WTC11 (cell line): Measurements from ENCODE around the gene STK39. TPM values are rescaled to one million over a fixed set of nuclear protein-coding genes. Genes with fewer than 3 reads are reported as not detected.

Experiments
- ATAC-seq: fragments of 200-7000 bp; cut with Tn5 transposase; 2 replicates; pipeline ENCODE4 v1.10.0; 2021; ENCODE audit warnings: mild to moderate bottlenecking, moderate library complexity
- CTCF ChIA-PET: fragments of 300-600 bp; sonication (Branson Sonifier 250); formaldehyde crosslinking; loops from one replicate; lab custom pipeline; 2021; ENCODE audit warnings: antibody characterized with exemption; lab: Charles Lee
- POLR2A ChIA-PET: fragments of 350-600 bp; sonication (Branson Sonifier 250); formaldehyde crosslinking; loops from one replicate; lab custom pipeline; 2021; ENCODE audit warnings: antibody characterized with exemption; lab: Charles Lee
- DNase-seq: peaks from one replicate; pipeline ENCODE4 v3.0.0; 2021; ENCODE audit warnings: low spot score
- H3K27ac Mint-ChIP-seq: 2 replicates; pipeline ENCODE4 v1.8.0; 2021; ENCODE audit warnings: mixed read lengths
- H3K27me3 Mint-ChIP-seq: 2 replicates; pipeline ENCODE4 v1.8.0; 2021; ENCODE audit warnings: low read depth, mild to moderate bottlenecking, moderate library complexity, mixed read lengths
- H3K36me3 Mint-ChIP-seq: 2 replicates; pipeline ENCODE4 v1.8.0; 2021; ENCODE audit warnings: mixed read lengths
- H3K4me1 Mint-ChIP-seq: 2 replicates; pipeline ENCODE4 v1.8.0; 2022; ENCODE audit warnings: mixed read lengths
- H3K4me3 Mint-ChIP-seq: 2 replicates; pipeline ENCODE4 v1.8.0; 2021; ENCODE audit warnings: mild to moderate bottlenecking, moderate library complexity, mixed read lengths
- H3K9me3 Mint-ChIP-seq: 2 replicates; pipeline ENCODE4 v1.8.0; 2021; ENCODE audit warnings: mixed read lengths
- AFF4 ChIP-seq: sonication (generic); formaldehyde crosslinking; IDR thresholded peaks from 2 replicates; pipeline ENCODE4 v1.8.1; 2023; ENCODE audit warnings: mild to moderate bottlenecking, missing genetic modification reagents, borderline replicate concordance
- E2F4 ChIP-seq: sonication (generic); formaldehyde crosslinking; IDR thresholded peaks from 2 replicates; pipeline ENCODE4 v1.8.1; 2022; ENCODE audit warnings: low read depth, mild to moderate bottlenecking, moderate library complexity, missing genetic modification reagents, borderline replicate concordance
- EMX1 ChIP-seq: fragments of 250-450 bp; sonication (Bioruptor Pico); IDR thresholded peaks from 2 replicates; pipeline ENCODE4 v1.8.0; 2021; ENCODE audit warnings: mild to moderate bottlenecking
- ERG ChIP-seq: fragments of 250-450 bp; sonication (Bioruptor Pico); IDR thresholded peaks from 2 replicates; pipeline ENCODE4 v1.8.0; 2021; ENCODE audit warnings: mild to moderate bottlenecking
- ESRRA ChIP-seq: sonication (generic); formaldehyde crosslinking; IDR thresholded peaks from 2 replicates; pipeline ENCODE4 v1.8.1; 2022; ENCODE audit warnings: mild to moderate bottlenecking, missing genetic modification reagents, borderline replicate concordance
- ETV6 ChIP-seq: sonication (generic); formaldehyde crosslinking; IDR thresholded peaks from 2 replicates; pipeline ENCODE4 v1.8.1; 2022; ENCODE audit warnings: mild to moderate bottlenecking, missing genetic modification reagents
- FOXK1 ChIP-seq: sonication (generic); formaldehyde crosslinking; IDR thresholded peaks from 2 replicates; pipeline ENCODE4 v1.8.0; 2022; ENCODE audit warnings: mild to moderate bottlenecking, moderate library complexity, missing genetic modification reagents
- JAZF1 ChIP-seq: fragments of 250-450 bp; sonication (Bioruptor Pico); IDR thresholded peaks from 2 replicates; pipeline ENCODE4 v1.9.0; 2021; ENCODE audit warnings: moderate library complexity, mild to moderate bottlenecking, inconsistent platforms
- NFATC4 ChIP-seq: fragments of 250-450 bp; sonication (Bioruptor Pico); IDR thresholded peaks from 2 replicates; pipeline ENCODE4 v1.9.0; 2021; ENCODE audit warnings: mild to moderate bottlenecking
- SP1 ChIP-seq: sonication (generic); formaldehyde crosslinking; conservative IDR thresholded peaks from 2 replicates; pipeline ENCODE4 v1.8.1; 2022; ENCODE audit warnings: missing genetic modification reagents
- TCF7 ChIP-seq: sonication (generic); formaldehyde crosslinking; IDR thresholded peaks from 2 replicates; pipeline ENCODE4 v1.8.0; 2022; ENCODE audit warnings: mild to moderate bottlenecking, low read depth, missing genetic modification reagents, moderate library complexity
- ZNF263 ChIP-seq: sonication (generic); formaldehyde crosslinking; IDR thresholded peaks from 2 replicates; pipeline ENCODE4 v1.8.1; 2022; ENCODE audit warnings: low read depth, mild to moderate bottlenecking, moderate library complexity, missing genetic modification reagents
- ZNF532 ChIP-seq: fragments of 250-450 bp; sonication (Bioruptor Pico); IDR thresholded peaks from 2 replicates; pipeline ENCODE4 v1.9.0; 2021; ENCODE audit warnings: mild to moderate bottlenecking, borderline replicate concordance
- ZSCAN18 ChIP-seq: fragments of 250-450 bp; sonication (Bioruptor Pico); IDR thresholded peaks from 2 replicates; pipeline ENCODE4 v2.1.2; 2022; ENCODE audit warnings: mild to moderate bottlenecking, moderate library complexity
- total RNA-seq: library from RNA; stranded (reverse); gene quantifications from 3 replicates; pipeline ENCODE4 v1.2.3, GENCODE V29; 2021
- TF ChIP-seq, protein P1 (sequence below): sonication (generic); formaldehyde crosslinking; IDR thresholded peaks from 2 replicates; pipeline ENCODE4 v1.8.1; 2022; ENCODE audit warnings: mild to moderate bottlenecking, moderate library complexity, missing genetic modification reagents
- TF ChIP-seq, protein P2 (sequence below): sonication (generic); formaldehyde crosslinking; conservative IDR thresholded peaks from 2 replicates; pipeline ENCODE4 v1.8.1; 2022; ENCODE audit warnings: mild to moderate bottlenecking, missing genetic modification reagents

Gene STK39
- total RNA-seq, 1 experiment from 2014 or later, result 20.5 TPM

DNA sequence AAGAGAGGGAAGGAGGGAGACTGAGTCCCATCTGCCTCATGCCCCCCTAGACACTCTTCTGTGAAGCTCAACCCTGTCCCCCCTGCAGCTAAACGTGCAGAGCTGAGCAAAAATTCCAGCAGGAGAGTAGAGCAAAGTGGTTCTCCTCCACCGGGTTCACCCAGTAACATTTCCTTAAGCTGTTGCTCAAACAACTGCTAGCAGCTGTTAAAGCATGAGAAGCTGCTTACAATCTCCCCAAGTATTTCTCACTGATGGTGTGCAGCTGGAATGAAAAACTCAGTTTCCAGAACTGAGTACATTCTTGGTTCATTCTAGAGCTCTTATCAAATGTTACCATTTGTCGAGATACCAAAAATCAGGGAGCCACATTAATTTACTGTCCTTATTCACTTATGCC, 92.3 kb downstream of the STK39 start (continued):
- TF ChIP-seq ZNF532 (CRISPR knock-in tag) (no peak), TCF7 (CRISPR knock-in tag) (no peak), JAZF1 (CRISPR knock-in tag) (no peak), ETV6 (CRISPR knock-in tag) (no peak)
- TF ChIP-seq, all 79 proteins: peak for 0

GRCh38 chr2:168152902-168153530, 94.4 kb downstream of the STK39 start:
- POLR2A ChIA-PET, result no interaction called here
- no peak for DNase-seq

More at GRCh38 chr2:168152902-168153530, 94.4 kb downstream of the STK39 start:
- Mint-ChIP-seq H3K27me3 (no peaks in the 10 kb centered on the region), H3K4me3 (no peak overlapping the region), H3K9me3 (no peaks in the 10 kb centered on the region), H3K36me3 (no peaks in the 10 kb centered on the region), H3K27ac (no peak overlapping the region), H3K4me1 (peaks cover 5% of the 10 kb centered on the region; the same call in 1 of the 2 replicates)
- CTCF ChIA-PET, result no interaction called here
- no peak for ATAC-seq
- TF ChIP-seq ESRRA (CRISPR knock-in tag) (no peak), NFATC4 (no peak), E2F4 (no peak), ZSCAN18 (no peak), AFF4 (CRISPR knock-in tag) (no peak), ERG (CRISPR knock-in tag) (no peak), ZNF263 (CRISPR knock-in tag) (no peak), FOXK1 (no peak), SP1 (CRISPR knock-in tag) (no peak), EMX1 (no peak)
- TF ChIP-seq, protein P1, sequence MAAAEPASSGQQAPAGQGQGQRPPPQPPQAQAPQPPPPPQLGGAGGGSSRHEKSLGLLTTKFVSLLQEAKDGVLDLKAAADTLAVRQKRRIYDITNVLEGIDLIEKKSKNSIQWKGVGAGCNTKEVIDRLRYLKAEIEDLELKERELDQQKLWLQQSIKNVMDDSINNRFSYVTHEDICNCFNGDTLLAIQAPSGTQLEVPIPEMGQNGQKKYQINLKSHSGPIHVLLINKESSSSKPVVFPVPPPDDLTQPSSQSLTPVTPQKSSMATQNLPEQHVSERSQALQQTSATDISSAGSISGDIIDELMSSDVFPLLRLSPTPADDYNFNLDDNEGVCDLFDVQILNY (CRISPR knock-in tag), result no peak
- TF ChIP-seq, protein P2, sequence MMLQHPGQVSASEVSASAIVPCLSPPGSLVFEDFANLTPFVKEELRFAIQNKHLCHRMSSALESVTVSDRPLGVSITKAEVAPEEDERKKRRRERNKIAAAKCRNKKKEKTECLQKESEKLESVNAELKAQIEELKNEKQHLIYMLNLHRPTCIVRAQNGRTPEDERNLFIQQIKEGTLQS (CRISPR knock-in tag), result no peak
- TF ChIP-seq, all 79 proteins: peak for 0
